NCI-H82 treated with DMSO at 0.1 percent for 48 hours (cell line): ENCODE data around the gene MTOR.
"Not testable (repeated sequence)": the region's sequence is repeated elsewhere in the genome, so short reads cannot be mapped to it uniquely, and the experiment has no call there.

Source experiments
- DNase-seq: peaks from one replicate; lab custom pipeline; 2025; ENCODE audit not compliant: unreplicated experiment; lab: John Stamatoyannopoulos, UW

Gene MTOR

GRCh38 chr1:11280719-11281376 lies 18.5 kb upstream of the MTOR start:
- peak; percentile 55 for DNase-seq

GRCh38 chr1:11279630-11280029 lies 17.3 kb upstream of the MTOR start:
- no peak for DNase-seq

GRCh38 chr1:11279152-11279551 lies 16.8 kb upstream of the MTOR start:
- DNase-seq = no peak

- DNase-seq = no peak
These were observed 11.4 kb upstream of the MTOR start for GRCh38 chr1:11273595-11274234.

- peak; percentile 77 for DNase-seq
These were observed 10.7 kb upstream of the MTOR start, which contains the start of gene UBIAD1 for GRCh38 chr1:11272832-11273594. Gene UBIAD1 (plus strand): TSS chr1:11273198. CDS start chr1:11273532, 334 bp downstream.

- no peak for DNase-seq
These were observed 10.1 kb upstream of the MTOR start for GRCh38 chr1:11272544-11272831.

GRCh38 chr1:11267350-11268337 lies 5.3 kb upstream of the MTOR start:
- DNase-seq = not testable (repeated sequence)

- no peak for DNase-seq
These were observed 4.1 kb upstream of the MTOR start for GRCh38 chr1:11266268-11267074.

GRCh38 chr1:11256299-11256698 lies 6.1 kb downstream of the MTOR start:
- no peak for DNase-seq

- DNase-seq = no peak
These were observed 9.1 kb downstream of the MTOR start for GRCh38 chr1:11253226-11253625.

- DNase-seq = no peak
These were observed 9.8 kb downstream of the MTOR start for GRCh38 chr1:11252538-11252937.

- DNase-seq = no peak
These were observed 14.2 kb downstream of the MTOR start for GRCh38 chr1:11248169-11248568.

- no peak for DNase-seq
These were observed 16.2 kb downstream of the MTOR start for GRCh38 chr1:11245904-11246719.

- no peak for DNase-seq
These were observed 17.1 kb downstream of the MTOR start for GRCh38 chr1:11245248-11245647.

- no peak for DNase-seq
These were observed 24.0 kb downstream of the MTOR start for GRCh38 chr1:11238311-11238710.

GRCh38 chr1:11237356-11237755 lies 25.0 kb downstream of the MTOR start:
- DNase-seq = no peak

- DNase-seq = no peak
These were observed 29.1 kb downstream of the MTOR start for GRCh38 chr1:11233208-11233607.

GRCh38 chr1:11229203-11229602 lies 33.1 kb downstream of the MTOR start:
- no peak for DNase-seq
